ENCODE results near the gene RNF213.

RNF213 gene

GRCh38 chr17:80283116-80283852 lies 22.6 kb downstream of the RNF213 start:
- no peak overlapping the region for H3K4me3 ChIP-seq (ENCODE audit: low read depth, low read length)
- no peak for DNase-seq (ENCODE audit: low read depth, low spot score)
- TF ChIP-seq CTCF (IDR thresholded peaks at IDR 0.05; ENCODE audit: low read depth, low read length) = no peak
- in situ Hi-C loops (cut with HindIII; ENCODE audit: low sequenced_read_pairs) = no loop called here

GRCh38 chr17:80284631-80285030 lies 24.0 kb downstream of the RNF213 start:
- no peak overlapping the region for H3K4me3 ChIP-seq (ENCODE audit: low read depth, low read length)
- no peak for TF ChIP-seq CTCF (IDR thresholded peaks at IDR 0.05; ENCODE audit: low read depth, low read length)
- no peak for DNase-seq (ENCODE audit: low read depth, low spot score)
- in situ Hi-C loops (cut with HindIII; ENCODE audit: low sequenced_read_pairs) = no loop called here

- in situ Hi-C loops (cut with HindIII; ENCODE audit: low sequenced_read_pairs) = no loop called here
- TF ChIP-seq CTCF (IDR thresholded peaks at IDR 0.05; ENCODE audit: low read depth, low read length) = no peak
- no peak overlapping the region for H3K4me3 ChIP-seq (ENCODE audit: low read depth, low read length)
- DNase-seq (ENCODE audit: low read depth, low spot score) = no peak
These were observed 24.7 kb downstream of the RNF213 start for GRCh38 chr17:80285237-80285920.

GRCh38 chr17:80286638-80286960 lies 25.9 kb downstream of the RNF213 start:
- TF ChIP-seq CTCF (IDR thresholded peaks at IDR 0.05; ENCODE audit: low read depth, low read length) = no peak
- in situ Hi-C loops (cut with HindIII; ENCODE audit: low sequenced_read_pairs) = no loop called here
- no peak for DNase-seq (ENCODE audit: low read depth, low spot score)
- H3K4me3 ChIP-seq (ENCODE audit: low read depth, low read length) = no peak overlapping the region

GRCh38 chr17:80287038-80287437 lies 26.4 kb downstream of the RNF213 start:
- no peak overlapping the region for H3K4me3 ChIP-seq (ENCODE audit: low read depth, low read length)
- in situ Hi-C loops (cut with HindIII; ENCODE audit: low sequenced_read_pairs) = no loop called here
- TF ChIP-seq CTCF (IDR thresholded peaks at IDR 0.05; ENCODE audit: low read depth, low read length) = no peak
- no peak for DNase-seq (ENCODE audit: low read depth, low spot score)

GRCh38 chr17:80287806-80288567 lies 27.3 kb downstream of the RNF213 start:
- in situ Hi-C loops (cut with HindIII; ENCODE audit: low sequenced_read_pairs) = no loop called here
- no peak for TF ChIP-seq CTCF (IDR thresholded peaks at IDR 0.05; ENCODE audit: low read depth, low read length)
- no peak for DNase-seq (ENCODE audit: low read depth, low spot score)
- no peak overlapping the region for H3K4me3 ChIP-seq (ENCODE audit: low read depth, low read length)

Data from astrocyte of the spinal cord (primary cell).